AG08396 (cell line): ENCODE data around the gene CNIH2.
"Not testable (repeated sequence)": the region's sequence is repeated elsewhere in the genome, so short reads cannot be mapped to it uniquely, and the experiment has no call there.

Source experiments
- DNase-seq: peaks from one replicate; pipeline ENCODE4 v3.0.0; 2012; ENCODE audit warnings: low spot score, mixed read lengths

CNIH2 gene

DNA sequence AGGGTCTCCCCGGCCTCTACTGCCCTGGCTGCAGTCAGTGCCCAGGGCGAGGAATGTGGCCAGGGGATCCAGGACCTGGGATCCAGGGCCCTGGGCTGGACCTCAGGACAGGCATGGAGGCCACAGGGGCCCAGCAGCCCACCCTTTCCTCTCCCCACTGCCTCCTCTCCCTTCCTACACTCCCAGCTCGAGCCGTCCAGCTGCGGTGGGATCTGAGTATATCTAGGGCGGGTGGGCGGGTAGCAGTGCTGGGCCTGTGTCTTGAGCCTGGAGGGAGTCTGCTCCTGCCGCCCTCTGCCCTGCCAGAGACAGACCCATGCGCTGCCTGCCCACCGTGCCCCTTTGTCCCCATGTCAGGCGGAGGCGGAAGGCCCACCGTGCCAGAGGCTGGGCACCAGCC lies 1.4 kb upstream of the CNIH2 start:
- not testable (repeated sequence) for DNase-seq

DNA sequence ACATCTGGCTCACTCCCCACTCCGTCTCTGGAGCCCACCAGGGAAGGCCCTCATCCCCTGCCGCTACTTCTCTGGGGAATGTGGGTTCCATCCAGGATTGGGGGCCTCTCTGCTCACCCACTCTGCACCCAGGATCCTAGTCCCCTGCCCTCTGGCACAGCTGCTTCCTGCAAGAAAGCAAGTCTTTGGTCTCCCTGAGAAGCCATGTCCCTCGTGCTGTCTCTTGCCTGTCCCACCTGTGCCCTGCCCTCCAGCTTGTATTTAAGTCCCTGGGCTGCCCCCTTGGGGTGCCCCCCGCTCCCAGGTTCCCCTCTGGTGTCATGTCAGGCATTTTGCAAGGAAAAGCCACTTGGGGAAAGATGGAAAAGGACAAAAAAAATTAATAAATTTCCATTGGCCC lies 911 bp upstream of the CNIH2 start:
- DNase-seq = not testable (repeated sequence)

DNA sequence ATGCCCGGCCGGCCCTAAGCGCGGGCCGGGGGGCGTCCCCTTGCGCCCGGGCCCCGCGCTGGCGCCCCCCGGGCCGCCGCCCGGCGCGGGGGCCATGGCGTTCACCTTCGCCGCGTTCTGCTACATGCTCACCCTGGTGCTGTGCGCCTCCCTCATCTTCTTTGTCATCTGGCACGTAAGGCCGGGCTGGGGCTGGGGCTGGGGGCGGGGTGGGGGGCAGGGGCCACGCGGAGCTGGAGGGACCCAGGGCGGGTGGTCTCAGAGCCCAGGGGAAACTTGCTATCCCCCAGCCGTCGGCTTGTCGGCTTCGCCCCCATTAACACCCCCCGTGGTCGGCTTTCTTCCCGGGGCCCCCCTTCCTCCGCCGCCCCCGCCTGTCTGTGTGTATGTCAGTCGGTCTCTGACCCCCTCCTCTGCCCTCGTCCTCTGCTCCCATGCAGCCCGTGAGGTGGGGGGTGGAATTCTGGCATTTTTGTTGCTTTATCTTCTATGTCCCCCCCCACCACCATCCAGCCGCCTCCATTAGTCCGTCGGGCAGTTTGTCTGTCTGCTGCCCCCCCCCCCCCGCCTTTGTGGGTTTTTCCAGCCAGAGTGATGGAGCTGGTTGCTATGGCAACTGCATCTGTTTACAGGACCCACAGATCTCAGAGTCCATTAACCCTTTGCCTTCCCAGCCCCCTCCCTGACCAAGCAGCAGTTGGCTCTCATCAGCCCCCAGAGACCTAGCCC lies 552 bp downstream of the CNIH2 start:
- DNase-seq = peak; percentile 60

DNA sequence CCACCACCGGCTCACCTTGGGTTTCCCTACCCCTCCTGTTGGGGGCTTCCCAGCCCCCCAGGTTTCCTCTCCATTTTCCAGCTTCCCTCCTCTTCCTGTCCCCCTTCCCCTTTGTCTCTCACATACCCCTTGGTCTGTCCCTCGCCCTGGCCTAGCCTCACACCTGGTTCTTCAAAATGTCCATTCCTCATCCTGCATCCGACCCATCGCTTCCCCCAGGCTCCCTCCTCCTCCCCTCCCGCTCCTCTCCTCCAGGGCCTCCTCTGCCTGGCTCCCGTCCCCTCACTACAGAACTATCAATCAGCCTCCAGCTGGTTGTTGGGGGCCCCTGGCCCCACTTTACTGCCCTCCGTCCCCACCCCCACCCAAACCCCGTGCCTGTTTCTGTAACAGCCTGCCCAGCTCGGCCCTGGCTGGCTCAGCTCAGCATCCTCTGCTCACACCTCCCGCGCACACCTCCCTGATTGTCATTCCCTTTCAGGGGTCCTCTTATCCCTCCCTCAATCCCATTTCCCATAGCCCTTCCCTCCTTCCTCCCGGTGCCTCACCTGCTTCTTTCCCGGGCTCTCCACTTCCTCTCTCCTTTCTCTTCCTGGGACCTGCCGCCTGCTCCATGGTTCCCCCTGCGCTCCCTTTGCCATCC lies 1.2 kb downstream of the CNIH2 start:
- no peak for DNase-seq

DNA sequence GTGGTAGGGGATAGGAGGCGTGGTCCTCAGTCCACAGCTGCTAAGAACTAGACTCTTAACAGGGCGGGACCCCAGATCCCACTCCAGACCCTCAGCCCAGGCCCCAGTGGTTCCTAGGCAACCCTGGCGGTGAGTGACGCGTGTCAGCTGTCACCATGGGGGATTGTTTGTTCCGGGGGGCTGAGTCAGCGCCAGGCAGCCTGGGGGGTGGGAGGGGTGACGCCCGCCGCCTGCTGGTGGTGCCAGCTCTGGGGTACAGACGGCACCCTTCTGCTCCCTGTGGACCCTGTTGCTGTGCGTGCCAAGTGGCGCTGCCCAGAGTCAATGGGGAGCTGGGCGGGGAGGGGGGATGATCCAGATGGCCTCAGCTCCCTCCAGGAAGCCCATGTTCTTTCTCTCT lies 2.5 kb downstream of the CNIH2 start:
- DNase-seq = no peak

DNA sequence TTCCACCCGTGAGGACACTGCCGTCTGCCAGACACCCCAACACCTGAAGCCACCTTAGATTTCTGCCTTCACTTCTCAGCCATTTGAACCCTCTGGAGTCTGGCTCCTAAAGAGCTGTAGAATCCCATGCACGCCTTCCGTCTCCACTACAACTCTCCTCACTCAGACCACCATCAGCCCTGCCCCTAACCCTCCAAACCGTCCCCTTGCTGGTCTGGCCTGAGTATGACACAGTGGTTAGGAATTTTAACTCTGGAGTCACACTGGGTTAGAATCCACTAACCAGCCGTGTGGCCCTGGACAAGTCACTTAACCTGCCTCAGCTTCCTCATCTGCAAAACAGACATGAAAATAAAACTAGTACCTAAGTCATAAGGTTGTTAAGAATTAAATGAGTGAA lies 3.0 kb downstream of the CNIH2 start:
- no peak for DNase-seq

DNA sequence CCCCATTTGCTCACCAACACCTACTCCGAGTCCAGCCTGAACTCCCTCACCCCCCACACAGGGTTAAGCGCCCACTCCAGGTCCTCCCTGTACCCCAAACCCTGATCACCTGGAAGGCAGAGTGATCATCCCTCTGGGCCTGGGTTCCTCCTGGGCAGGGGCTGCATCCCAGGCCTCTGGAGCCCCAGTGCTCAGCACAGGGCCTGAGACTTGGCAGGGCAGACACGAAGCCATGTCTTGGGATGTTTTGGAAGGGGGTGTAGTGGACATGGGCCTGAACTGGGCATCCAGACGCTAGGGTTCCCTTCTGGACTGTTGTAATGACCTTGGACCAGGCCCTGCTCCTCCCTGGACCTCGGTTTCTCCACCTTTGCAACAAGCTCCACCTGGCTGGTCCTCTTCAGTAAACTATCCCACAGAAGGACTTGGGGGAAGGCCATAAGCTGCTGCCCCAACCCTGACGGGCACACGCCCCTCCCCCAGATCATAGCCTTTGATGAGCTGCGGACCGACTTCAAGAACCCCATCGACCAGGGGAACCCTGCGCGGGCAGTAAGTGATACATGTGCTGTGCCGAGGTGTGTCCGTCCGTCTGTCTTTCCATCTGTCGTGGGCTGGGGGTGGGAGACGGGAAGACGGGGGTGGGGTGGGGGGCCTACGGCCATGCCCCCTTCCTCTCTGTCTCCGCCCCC lies 3.9 kb downstream of the CNIH2 start:
- DNase-seq = no peak

DNA sequence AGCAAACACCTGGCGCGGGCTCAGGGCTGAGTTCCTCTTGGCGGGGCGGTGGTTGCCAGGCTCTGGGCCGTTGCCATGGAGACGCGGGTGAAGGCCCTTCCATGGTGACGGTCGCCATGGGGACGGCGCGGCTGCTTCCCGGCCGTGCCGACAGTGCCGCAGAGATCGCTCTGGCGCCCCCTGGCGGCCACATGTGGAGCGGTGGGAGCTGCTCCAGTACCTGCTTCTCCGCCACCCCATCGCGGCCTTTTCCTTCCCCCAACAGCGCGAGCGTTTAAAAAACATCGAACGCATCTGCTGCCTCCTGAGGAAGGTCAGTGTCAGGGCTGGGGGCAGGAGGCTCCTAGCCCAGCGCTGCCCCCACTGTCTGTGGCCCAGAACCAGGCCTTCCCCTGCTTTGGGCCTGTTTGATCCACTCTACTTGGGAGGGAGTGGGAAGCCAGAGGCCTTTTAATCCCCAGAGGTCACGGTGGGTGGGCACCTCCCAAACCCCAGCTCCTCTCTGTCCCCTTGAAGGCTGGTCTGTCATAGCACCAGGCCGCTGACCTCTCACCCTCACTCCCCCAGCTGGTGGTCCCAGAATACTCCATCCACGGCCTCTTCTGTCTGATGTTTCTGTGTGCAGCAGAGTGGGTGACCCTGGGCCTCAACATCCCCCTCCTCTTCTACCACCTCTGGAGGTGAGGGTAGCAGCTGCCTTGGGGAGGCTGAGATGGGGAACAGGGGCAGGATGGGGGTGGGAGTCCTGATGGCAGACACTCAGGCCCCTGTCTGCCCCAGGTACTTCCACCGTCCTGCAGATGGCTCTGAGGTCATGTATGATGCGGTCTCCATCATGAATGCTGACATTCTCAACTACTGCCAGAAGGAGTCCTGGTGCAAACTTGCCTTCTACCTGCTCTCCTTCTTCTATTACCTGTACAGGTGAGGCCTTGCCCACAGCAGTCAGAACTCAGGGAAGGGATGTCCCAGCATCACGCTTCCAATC lies 4.8 kb downstream of the CNIH2 start:
- DNase-seq = peak; percentile 98

DNA sequence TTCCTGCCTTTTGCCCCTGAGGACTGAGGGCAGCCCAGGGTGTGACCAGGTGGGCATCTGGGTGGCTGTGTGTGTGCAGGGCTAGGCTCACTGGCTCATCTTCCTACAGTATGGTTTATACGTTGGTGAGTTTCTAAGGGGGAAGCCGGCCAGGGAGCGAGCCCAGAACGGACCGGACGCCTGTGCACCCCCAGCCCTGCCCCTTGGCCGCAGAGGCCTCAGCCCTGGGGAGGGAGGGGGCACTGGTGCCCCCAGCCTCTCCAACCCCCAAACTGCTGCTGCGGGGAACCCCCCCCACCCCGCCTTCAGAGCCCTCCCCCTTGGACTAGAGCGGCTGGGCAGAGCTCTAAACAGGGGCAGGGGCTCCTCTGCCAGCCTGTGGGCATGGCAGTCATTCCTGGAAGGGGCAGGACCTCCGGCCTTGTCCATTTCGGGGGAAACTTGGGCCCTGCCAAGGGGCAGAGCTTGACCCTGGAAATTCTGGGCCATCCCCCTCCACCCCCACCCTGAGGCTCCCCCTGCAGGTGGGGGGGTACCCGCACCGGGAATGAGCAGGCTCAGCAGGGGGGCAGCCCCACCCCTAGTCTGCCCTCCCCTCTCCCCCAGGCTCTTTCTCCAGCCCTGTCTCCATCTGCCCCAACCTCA lies 5.6 kb downstream of the CNIH2 start:
- no peak for DNase-seq

DNA sequence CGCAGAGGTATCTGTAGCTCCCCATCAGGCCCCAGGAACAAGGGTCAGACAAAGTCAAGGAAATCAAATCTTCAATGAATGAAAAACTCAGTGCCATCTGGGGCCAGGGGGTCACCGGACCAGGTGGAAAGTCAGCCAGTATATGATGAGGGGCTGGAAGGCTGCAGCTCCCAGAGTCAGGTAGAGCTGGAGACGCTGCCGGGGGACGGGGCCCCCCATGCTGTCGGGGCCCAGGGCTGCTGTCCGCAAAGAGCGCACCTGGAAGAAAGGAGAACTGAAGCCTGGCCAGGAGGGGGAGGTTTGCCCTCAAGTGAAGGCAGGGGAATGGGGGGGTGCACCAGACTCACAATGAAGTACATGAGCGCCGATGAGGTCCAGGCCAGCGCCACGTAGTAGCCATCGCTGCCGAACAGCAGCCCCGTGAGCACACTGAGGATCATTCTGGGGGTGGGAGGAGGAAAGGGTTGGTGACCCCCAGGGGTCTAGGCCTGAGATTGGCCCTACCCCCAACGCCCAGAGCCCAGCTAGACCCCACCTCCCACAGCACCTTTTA lies 6.6 kb downstream of the CNIH2 start:
- DNase-seq = no peak

DNA sequence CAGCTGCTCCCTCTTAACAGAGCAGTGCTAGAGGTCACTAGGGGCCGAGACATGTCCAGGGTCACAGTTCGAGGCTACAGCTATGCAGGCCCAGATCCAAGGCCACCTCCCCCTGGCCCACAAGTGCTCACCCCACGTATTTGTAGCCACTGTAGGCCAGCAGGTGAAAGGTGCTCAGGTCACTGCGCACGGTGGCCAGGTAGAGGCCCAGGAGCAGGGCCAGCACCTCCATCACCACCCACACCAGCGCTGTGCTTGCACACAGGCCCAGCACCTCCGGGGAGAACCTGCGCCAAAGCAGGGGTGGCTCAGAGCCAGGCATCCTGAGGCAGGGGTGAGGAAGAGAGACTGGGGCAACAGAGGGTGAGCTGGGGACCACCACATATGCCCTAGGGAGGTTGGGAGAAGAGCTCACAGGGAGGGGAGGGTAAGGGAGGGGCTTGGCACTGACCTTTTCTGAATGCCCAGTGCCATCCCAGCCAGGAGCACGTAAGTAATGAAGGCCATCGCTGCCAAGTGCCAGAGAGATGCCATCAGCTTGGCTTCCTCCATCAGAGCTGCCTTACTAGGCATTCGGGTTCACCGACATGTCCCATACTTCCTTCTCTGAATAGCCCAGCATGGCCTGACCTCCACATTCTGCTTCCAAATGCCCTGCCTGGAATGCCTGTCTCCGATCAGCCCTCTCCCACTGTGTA lies 7.4 kb downstream of the CNIH2 start:
- no peak for DNase-seq

DNA sequence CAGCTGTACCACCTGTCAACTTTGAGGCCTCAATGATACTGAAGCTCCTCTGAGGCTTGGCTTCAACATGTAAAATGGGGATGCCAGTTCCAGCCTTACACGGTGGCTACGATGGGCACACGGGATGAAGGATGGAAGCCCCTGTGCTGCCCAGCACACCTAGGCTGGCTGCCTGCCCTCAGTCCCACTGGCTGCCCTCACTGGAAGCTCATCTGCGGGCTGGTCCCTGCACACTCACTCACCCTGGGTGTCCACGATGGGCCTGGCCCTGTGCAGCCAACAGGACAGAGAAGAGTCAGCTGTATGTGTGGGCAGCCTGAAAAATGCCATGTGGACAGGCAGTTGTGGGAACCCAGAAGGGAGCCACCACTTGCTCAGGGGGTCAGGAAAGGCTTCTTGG lies 8.7 kb downstream of the CNIH2 start:
- no peak for DNase-seq

DNA sequence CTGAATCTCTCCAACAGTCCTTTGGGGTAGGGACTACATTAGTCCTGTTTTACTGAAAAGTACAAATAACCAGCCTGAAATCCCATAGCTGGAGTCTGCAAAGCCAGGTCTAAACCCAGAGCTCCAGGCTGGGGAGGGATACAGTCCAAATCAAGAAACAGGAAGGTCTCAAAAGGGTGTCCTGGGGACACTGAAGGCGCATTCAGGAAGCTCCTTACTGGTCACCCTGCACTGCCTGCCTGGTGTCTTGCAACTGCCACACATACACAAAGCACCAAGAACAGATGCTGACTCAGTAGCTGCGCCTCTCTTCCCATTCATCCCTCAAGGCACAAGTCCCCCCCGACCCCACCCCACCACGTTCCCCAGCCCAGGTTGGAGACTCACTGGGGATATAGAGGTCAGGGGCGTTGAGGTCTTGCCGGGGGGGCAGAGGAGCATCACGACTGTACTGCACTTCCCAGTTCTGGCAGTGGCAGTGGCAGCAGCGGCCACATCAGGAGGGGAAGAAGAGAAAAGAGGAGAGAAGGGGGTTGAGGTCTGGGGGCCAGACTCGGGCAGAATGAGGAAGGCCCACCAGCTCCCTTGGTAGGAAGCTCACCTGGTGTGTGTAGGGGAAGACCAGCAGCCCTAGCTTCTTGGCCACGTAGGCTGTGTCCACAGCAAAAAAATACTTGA lies 9.4 kb downstream of the CNIH2 start:
- DNase-seq = no peak

DNA sequence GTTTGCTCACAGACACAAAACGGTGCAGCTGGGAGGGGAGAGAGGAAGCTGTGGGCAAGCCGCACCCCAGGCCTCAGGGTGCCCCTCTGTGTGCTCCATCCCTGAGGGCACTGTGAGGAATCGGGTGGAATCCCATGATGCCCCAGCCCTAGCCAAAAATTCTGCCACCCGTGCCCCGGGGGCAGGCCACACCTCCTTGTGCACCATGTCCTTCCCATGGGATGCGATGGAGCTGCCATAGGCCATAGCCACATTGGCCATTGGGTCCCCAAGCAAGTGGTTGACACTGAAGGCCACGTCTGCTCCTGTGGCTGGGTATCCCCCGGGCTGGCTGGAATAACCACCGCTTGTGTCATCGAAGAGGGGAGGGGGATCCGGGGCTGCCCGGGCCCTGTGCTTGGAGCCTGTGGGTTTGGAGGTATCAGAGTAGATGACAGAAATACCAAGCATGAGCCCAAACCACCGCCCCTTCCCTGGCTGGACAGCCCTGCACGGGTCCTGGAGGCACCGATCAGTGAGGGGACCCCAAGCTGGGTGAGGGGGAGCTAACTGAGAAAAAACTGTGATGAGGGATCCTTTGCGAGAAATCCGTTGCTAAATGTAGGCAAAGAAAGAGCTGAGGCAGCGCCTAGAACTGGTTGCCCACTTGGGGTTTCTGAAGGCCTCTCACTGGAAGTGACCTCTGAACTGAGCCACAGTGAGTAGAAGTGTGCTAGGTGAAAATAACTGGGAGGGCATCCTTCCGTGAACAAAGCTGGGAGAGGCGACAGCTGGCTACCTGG lies 10.1 kb downstream of the CNIH2 start:
- no peak for DNase-seq

DNA sequence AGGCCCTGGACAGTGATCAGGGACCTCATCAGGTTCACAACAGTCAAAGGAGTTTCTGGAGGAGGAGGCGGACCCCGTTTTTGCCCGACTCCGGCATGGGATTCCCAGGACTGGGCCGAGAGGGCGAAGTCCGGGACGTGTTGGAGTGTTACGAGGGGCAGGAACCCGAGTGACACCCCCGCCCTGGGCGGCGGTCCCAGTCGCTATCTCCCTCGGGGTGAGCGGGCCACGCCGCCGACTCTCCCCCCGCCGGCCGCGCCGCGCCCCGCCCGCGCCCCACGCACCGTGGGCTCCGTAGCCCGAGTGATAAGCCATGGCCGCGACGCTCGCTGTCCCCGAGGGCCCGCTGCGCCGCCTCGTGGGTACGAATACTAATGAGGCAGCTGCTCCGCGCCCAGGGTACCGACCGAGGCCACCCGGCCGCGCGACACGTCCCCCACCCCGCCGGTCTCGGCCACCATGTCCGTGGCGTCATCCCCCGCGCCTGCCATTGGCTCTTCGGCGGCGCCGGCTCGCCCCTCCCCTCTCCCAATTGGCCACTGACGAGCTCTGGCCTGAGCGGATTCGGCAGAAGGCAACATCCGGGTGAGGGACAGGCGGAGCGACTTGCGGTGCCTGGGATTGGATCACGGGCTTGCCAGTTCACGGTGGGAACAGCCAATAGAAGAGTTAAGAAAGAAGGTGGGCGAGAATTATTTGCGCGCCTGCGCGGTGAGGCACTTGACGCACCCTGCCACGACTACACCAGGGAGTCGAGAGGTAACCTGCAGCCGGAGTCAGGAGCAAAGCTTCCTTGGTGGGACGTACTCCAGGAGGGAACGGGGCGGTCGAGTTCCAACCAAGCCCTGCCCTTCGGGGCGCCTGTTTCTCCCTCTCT lies 10.9 kb downstream of the CNIH2 start, which contains the start of gene YIF1A:
TSS of gene YIF1A (minus strand) at position 473 of the 877 bp plus-strand sequence. CDS start at position 315, 158 bp downstream.
- DNase-seq = peak; percentile 100

DNA sequence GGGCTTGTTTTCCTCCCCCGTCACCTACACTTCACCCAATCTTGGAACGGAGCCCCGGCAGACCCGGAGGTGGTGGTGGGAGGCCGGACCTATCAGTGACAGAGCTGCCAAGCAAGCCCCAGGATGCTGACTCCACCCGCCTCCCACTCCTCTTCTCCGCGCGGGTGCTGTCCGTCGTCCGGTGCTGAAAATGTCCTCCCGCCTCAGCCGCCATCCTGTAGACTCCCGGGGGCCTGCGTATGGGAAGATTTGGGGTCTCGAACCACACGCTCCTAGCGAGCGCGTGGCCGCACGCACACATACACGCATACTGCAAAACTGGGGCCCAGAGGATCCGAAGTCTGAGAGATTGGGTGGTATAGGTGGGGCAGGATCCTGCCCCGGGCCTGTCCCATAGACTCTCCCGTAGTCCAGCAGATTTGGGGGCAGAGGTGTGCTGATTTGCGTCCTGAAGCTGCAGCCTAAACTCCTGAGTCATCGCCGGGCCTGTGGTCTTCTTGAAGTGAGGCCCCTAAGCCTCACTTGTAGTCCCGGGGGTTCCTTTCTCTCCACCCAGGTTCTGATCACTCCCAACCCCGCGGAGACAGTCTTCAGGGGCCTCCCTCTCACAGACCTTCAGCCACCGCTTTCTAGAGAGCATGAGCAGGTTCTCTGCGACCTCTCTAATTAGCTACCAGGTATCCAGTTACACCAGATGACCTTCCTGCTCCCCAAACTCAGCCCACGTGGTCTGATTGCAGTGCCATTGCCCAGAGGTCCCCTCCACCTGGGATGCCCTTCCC lies 11.8 kb downstream of the CNIH2 start:
- DNase-seq = peak; percentile 85

DNA sequence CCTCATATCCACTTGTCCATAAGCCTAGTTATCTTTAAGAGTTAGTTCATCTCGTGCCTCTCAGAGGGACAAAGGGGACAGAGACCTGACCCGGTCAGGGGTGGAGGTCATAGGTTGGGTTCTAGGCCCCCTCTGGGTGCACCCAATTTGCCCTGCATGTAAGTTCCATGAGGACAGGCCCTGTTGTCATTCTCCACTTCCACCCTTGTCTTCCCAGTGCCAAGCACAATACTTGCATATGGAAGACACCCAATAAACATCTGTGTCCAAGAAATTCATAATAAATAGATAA lies 12.3 kb downstream of the CNIH2 start:
- no peak for DNase-seq

DNA sequence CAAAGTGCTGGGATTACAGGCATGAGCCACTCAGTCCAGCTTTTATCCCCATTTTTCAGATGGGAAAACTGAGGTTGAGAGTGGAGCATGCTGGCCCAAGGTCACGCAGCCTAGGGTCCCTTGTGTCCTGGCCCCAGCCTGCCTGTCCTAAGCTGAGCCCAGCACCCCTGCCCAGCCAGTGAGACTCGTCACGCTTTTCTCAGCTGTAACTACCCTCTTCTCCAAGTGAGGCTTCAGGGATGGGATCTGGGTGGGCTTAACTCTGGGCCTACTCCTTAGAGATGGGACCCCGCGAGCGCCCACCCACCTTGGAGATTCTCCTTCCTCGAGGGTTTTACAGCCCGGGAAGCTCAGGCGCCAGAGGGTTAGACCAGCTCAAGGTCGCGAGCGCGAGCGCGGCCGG lies 13.3 kb downstream of the CNIH2 start:
- no peak for DNase-seq
